ENCODE results near the gene OR2T29.

DNA sequence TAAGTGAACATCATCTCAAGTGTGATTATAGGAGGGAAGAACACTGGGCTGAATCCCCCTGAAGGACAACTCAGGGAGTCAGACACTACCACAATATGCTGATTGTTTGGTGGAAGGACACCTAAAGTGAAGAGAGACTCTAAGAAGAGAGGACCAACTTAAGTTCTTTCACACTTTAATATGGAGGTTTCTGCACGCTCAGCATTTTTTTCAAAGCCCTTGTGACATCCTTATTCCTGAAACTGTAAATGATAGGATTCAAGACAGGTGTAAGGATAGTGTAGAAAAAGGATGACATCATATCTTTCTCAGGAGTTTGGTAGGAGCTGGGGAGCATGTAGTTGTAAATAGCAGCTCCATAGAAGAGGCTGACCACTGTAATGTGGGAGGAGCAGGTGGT lies 30.1 kb upstream of the OR2T29 start:
- TF ChIP-seq, protein P1, sequence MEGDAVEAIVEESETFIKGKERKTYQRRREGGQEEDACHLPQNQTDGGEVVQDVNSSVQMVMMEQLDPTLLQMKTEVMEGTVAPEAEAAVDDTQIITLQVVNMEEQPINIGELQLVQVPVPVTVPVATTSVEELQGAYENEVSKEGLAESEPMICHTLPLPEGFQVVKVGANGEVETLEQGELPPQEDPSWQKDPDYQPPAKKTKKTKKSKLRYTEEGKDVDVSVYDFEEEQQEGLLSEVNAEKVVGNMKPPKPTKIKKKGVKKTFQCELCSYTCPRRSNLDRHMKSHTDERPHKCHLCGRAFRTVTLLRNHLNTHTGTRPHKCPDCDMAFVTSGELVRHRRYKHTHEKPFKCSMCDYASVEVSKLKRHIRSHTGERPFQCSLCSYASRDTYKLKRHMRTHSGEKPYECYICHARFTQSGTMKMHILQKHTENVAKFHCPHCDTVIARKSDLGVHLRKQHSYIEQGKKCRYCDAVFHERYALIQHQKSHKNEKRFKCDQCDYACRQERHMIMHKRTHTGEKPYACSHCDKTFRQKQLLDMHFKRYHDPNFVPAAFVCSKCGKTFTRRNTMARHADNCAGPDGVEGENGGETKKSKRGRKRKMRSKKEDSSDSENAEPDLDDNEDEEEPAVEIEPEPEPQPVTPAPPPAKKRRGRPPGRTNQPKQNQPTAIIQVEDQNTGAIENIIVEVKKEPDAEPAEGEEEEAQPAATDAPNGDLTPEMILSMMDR (optimal IDR thresholded peaks at IDR 0.05 in 1 of 3, IDR thresholded peaks at IDR 0.05 in 1 of 3, conservative IDR thresholded peaks at IDR 0.05 in 1 of 3; ENCODE audit: extremely low read depth in 1 of 3, insufficient read depth in 2 of 3, low read length in 3 of 3): no peak
- no peak for TF ChIP-seq EZH2 (IDR thresholded peaks at IDR 0.05; ENCODE audit: low read length)
